Fibroblast of mammary gland (primary cell): ENCODE results near the gene PCDHA12.

Source experiments
- DNase-seq: peaks from one replicate; pipeline ENCODE4 v3.0.0-alpha.2; 2010; ENCODE audit warnings: low read depth
- H3K4me3 ChIP-seq: 2 replicates; pipeline ENCODE4 v1.5.1; 2011; ENCODE audit warnings: low read depth, mild to moderate bottlenecking, low read length, moderate library complexity; ENCODE audit not compliant: control insufficient read depth
- CTCF ChIP-seq: conservative IDR thresholded peaks from 2 replicates; pipeline ENCODE4 v1.5.1; 2011; ENCODE audit warnings: low read depth, low read length, inconsistent platforms; ENCODE audit not compliant: control insufficient read depth, insufficient read depth

The PCDHA12 gene

GRCh38 chr5:140857177-140857986 lies 17.7 kb upstream of the PCDHA12 start:
- H3K4me3 ChIP-seq, result no peak overlapping the region
- no peak for DNase-seq
- TF ChIP-seq CTCF, result no peak

- no peak for DNase-seq
- no peak overlapping the region for H3K4me3 ChIP-seq
- no peak for TF ChIP-seq CTCF
Measured at GRCh38 chr5:140857987-140858240, 17.2 kb upstream of the PCDHA12 start.

GRCh38 chr5:140862441-140863295 lies 12.4 kb upstream of the PCDHA12 start:
- no peak for TF ChIP-seq CTCF
- no peak for DNase-seq
- no peak overlapping the region for H3K4me3 ChIP-seq

GRCh38 chr5:140868721-140869554 lies 6.2 kb upstream of the PCDHA12 start, which contains the start of gene PCDHA11:
PCDHA11 (plus strand) TSS chr5:140868957; CDS start chr5:140869104, 147 bp downstream.
- peak; percentile 30 for TF ChIP-seq CTCF
- peak; percentile 12 for DNase-seq
- H3K4me3 ChIP-seq, result no peak within 1 kb of the TSS

GRCh38 chr5:140869555-140869886 lies 5.6 kb upstream of the PCDHA12 start:
- DNase-seq, result peak; percentile 19
- H3K4me3 ChIP-seq, result no peak overlapping the region
- peak; percentile 29 for TF ChIP-seq CTCF
